Posterior cingulate gyrus (tissue), 11 donors: ENCODE data around the gene LRRC71.

Experiments used
- DNase-seq, 10 donors: peaks; one replicate each; pipeline versions ENCODE4 v3.0.0 to v3.0.0-alpha.2; 2020 to 2021; ENCODE audit warnings: mixed read lengths in 3 of 10
- intact Hi-C: fragments of 100-400 bp; cut with DNase I; formaldehyde crosslinking; loops from one replicate; pipeline ENCODE4 v1.15.1; 2023

Gene LRRC71

GRCh38 chr1:156901966-156902915 lies 18.2 kb upstream of the LRRC71 start:
- DNase-seq, result peak in 3 of 10 donors; percentile 45 to 82 (median 69)
- intact Hi-C loops, result no loop called here

DNA sequence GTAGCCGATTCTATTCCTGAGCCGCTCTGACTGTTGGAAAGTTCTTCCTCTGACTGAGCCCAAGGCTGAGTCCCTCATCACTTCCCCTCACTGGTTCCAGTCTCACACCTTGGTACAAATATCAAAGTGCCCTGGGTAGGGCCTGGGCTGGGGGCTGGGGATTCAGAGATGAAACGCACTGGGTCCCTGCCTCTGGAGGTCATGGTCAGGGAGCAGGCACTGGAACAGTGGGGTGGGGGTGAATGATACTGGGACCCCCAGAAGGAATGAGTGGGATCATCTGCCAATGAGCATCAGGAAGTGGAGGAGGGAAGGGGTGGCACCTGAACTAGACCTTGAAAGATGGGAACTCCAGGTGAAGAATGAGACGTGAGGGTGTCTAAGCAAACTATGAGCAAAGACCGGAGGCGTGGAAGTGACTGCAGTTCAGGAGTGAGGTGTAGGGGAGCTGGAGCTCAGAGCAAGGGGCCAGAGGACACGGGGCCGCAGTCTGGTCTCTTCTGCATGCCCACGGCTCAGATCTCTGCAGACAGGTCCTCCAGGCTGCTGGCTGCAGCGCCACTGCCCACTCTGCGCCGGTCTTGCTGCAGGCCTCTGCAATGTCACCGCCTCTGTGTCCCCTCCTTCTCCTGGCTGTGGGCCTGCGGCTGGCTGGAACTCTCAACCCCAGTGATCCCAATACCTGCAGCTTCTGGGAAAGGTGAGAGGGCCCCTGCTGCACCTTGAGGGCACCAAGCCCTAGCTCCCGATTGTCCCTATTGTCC lies 16.9 kb upstream of the LRRC71 start:
- peak in 3 of 10 donors; percentile 54 to 79 (median 59) for DNase-seq
- intact Hi-C loops, result no loop called here

DNA sequence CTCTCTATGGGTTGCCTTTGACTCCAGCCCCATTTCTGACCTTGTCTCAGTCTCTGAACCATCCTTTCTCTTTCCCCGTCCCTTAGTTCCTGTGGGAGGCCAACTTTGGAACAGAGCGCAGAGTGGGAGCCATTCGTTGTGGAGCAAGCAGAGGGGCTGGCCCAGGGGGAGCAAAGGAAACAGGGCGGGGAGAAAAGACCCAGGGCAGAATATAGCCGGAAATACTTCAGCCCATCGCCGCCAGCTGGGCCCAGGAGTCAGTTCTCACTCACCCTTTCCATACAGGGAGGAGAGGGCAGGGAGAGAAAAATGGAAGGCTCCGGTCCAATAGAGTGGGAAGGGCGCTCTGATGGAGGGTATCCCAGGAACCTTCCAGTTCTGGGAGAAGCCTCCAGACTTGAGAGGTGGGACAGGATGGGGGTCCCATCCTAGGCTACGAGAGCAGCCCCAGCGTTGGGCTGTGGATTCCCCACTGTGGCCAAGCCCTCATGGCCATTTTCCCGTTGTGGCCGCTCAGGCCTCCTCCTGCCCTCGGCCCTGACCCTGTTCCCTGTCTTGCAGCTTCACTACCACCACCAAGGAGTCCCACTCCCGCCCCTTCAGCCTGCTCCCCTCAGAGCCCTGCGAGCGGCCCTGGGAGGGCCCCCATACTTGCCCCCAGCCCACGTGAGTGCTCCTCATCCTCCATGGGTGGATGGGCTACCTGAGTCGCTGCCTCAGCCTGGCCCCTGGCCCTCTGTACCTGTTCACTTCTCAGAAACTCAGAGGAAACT lies 16.1 kb upstream of the LRRC71 start:
- peak in 2 of 10 donors; percentile 35 to 75 for DNase-seq
- intact Hi-C loops, result no loop called here

GRCh38 chr1:156905176-156905575 lies 15.3 kb upstream of the LRRC71 start:
- DNase-seq, result peak in 2 of 10 donors; percentile 54 to 61
- intact Hi-C loops, result no loop called here

DNA sequence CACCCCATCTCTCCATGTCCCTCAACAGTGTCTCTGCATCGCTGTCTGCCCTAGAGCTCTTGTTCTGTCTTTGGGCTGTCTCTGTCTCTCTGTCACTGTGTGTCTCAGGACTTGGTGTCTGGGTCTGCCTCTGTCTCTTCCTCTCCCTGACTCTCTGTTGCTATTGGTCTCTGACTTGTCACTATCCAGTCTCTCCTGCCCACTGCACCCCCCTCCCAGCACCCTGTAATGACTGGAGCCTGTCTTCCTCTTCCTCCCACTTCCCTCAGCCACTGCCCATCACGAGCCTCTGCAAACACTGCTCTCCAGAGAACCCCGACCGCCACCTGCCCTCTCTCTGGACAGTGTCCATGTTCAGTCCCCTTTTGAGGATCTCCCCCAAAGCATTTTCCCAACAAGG lies 14.8 kb upstream of the LRRC71 start:
- intact Hi-C loops, result no loop called here
- peak in 2 of 10 donors; percentile 15 to 39 for DNase-seq

GRCh38 chr1:156906206-156906906 lies 14.1 kb upstream of the LRRC71 start:
- intact Hi-C loops, result no loop called here
- peak in 3 of 10 donors; percentile 24 to 57 (median 55) for DNase-seq

DNA sequence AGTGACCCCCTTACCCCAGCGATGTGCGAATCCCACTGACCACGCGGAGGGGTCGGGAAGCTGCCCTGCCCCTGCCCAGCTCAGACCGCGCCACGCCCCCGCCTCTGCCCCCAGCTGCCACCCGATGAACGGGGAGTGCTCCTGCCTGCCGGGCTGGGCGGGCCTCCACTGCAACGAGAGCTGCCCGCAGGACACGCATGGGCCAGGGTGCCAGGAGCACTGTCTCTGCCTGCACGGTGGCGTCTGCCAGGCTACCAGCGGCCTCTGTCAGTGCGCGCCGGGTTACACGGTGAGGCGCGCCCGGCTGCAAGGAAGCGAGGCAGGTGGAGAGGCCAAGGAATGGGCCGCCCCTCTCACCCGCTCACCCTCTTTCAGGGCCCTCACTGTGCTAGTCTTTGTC lies 11.9 kb upstream of the LRRC71 start:
- peak in 2 of 10 donors; percentile 7 to 80 for DNase-seq
- intact Hi-C loops, result no loop called here

DNA sequence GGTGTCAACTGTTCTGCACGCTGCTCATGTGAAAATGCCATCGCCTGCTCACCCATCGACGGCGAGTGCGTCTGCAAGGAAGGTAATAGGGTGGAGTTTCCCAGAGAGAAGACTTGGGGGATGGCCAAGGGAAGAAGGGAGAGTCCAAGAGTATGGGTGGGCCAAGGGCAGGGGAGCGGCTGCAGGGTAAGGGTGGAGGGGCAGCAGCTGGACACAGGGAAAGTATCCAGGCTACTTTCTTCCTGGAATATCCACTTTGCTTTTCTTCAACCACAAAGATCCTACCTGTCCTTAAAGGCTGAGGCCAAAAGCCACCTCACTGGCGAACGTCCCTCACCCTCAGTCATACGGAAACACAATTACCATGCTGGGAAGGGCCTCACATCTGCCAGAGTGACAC lies 11.5 kb upstream of the LRRC71 start:
- DNase-seq, result peak in 1 of 10 donors; percentile 63
- intact Hi-C loops, result no loop called here

GRCh38 chr1:156909671-156910070 lies 10.8 kb upstream of the LRRC71 start:
- intact Hi-C loops, result no loop called here
- DNase-seq, result no peak

- intact Hi-C loops, result no loop called here
- peak in 4 of 10 donors; percentile 33 to 85 (median 48) for DNase-seq
These were observed 10.1 kb upstream of the LRRC71 start for GRCh38 chr1:156910309-156910782.

- intact Hi-C loops, result no loop called here
- DNase-seq, result no peak
These were observed 8.7 kb upstream of the LRRC71 start for GRCh38 chr1:156911577-156912298.

DNA sequence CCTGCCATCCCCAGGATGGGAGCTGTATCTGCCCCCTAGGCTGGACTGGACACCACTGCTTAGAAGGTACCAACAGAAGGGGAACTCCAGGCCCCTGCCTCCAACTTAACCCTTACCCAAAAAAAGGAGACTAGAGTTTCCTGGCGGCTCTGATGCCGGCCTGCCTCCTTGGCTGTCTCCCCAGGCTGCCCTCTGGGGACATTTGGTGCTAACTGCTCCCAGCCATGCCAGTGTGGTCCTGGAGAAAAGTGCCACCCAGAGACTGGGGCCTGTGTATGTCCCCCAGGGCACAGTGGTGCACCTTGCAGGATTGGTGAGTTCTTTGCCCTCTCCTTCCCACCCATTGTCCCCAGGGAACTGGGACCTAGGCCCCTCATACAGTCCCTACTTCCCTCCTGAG lies 8.1 kb upstream of the LRRC71 start:
- peak in 1 of 10 donors; percentile 36 for DNase-seq
- intact Hi-C loops, result no loop called here

DNA sequence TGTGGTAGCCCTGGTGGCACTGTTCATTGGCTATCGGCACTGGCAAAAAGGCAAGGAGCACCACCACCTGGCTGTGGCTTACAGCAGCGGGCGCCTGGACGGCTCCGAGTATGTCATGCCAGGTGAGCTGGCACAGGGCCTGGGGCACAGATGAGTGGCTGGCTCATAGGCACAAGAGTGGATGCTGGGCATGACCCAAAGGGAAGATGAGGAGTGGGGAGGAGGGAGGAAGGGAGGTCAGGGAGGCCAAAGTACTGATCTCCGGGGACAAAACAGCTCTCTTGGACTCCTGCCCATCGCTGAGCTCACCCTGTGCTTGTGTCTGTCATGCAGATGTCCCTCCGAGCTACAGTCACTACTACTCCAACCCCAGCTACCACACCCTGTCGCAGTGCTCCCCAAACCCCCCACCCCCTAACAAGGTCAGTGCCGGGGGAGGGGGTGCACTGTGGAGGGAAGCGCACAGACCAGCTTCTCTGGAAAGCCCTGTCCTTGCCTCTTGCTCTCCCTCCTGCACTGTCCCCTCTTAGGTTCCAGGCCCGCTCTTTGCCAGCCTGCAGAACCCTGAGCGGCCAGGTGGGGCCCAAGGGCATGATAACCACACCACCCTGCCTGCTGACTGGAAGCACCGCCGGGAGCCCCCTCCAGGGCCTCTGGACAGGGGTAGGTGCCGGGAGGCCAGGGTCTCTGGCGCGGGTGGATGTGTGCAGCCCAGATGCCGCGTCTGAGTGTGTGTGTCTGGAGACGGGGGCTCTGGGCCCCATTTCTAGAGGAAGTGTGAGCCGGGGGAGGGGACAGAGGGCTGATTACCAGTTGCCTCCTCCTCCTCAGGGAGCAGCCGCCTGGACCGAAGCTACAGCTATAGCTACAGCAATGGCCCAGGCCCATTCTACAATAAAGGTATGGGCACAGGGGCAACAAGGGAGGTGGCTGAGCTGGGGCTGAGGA lies 7.3 kb upstream of the LRRC71 start:
- DNase-seq, result peak in 4 of 10 donors; percentile 29 to 78 (median 45)
- intact Hi-C loops, result no loop called here

DNA sequence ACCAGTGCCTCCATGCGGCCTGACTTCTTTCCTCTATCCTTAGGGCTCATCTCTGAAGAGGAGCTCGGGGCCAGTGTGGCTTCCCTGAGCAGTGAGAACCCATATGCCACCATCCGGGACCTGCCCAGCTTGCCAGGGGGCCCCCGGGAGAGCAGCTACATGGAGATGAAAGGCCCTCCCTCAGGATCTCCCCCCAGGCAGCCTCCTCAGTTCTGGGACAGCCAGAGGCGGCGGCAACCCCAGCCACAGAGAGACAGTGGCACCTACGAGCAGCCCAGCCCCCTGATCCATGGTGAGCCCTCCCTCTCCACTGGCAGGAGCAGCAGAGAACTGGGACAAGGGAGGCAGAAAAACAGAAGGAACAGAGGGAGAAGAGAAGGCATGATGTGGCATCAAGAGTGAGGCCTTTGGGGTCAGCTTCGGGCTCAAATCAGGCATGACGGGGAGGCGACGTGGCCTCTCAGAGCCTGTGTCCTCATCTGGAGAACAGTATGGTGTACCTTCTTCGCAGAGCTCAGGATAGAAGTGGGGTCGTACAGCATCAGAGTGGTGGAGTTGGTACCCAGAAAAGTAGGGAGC lies 6.5 kb upstream of the LRRC71 start:
- intact Hi-C loops, result no loop called here
- peak in 2 of 10 donors; percentile 33 to 66 for DNase-seq

GRCh38 chr1:156914440-156914856 lies 6.0 kb upstream of the LRRC71 start:
- peak in 2 of 10 donors; percentile 26 to 59 for DNase-seq
- intact Hi-C loops, result no loop called here

GRCh38 chr1:156921053-156921529 lies 659 bp downstream of the LRRC71 start:
- peak in 1 of 10 donors; percentile 32 for DNase-seq
- intact Hi-C loops, result loop anchor here (2.0 kb wide), 1 partner anchor 28 kb away; the partner anchor contains the start of gene PEAR1

- peak in 3 of 10 donors; percentile 29 to 53 (median 48) for DNase-seq
- intact Hi-C loops, result no loop called here
These were observed 2.7 kb downstream of the LRRC71 start for GRCh38 chr1:156922986-156923669.
